Stimulated activated CD8-positive, alpha-beta memory T cell treated with anti-CD3 and anti-CD28 coated beads, Interleukin-12 subunit alpha, Interleukin-12 subunit beta, amount 100 ng/mL, for 24 hours (primary cell): ENCODE measurements around the gene ADAM10.

Experiments
- DNase-seq: peaks from one replicate; pipeline ENCODE4 v3.0.0-alpha.2; 2020; ENCODE audit errors: extremely low read depth

ADAM10 gene

DNA sequence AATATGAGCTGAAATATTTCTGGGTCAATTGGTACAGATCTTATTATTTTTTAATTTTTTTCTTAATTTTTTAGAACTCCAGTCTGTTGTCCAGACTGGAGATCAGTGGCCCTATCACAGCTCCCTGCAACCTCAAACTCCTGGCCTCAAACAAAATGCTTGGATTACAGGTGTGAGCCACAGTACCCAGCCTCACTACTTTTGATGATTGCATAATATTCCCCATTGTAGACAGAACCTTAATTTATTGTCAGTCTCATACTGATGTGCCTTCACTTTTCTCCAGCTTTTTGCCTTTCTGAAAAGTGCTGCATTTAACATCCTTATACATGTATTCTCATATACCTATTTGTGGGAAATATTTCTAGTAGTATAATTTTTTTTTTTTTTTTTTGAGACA is 172.8 kb downstream of the ADAM10 start:
- no peak for DNase-seq

DNA sequence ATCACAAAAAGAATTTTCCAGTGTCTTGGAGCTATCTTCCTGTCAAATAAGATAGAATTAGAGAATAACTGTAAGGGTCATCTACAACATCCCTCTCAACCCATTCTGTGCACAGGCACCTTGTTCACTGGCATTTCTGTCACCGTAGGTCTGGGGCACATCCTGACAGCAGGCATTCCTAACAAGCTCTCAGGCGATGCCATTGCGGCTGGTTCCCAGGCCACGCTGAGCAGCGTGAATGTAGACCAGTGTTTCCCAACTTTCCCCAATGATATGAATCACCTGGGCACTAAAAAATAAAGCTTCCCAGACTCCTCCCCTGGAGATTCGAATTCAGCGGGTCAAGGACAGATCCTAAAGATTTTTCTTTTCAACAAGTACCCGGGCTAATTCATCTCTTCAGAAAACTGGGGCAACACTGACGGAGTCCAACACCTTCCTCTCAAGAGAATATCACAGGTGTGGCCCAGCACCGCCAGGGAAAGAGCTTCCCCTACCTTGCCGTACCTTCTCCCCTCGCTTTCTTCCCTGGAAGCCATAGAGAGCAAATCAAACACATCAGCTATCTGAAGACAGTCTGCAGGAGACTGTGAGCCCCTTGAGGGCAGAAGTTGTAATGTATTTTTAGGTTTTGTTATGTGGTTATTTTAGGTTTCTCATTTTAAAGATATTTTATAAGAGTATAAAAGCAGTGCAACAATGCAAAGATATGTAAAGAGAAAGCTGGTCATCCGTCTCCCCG is 174.3 kb downstream of the ADAM10 start:
- no peak for DNase-seq

DNA sequence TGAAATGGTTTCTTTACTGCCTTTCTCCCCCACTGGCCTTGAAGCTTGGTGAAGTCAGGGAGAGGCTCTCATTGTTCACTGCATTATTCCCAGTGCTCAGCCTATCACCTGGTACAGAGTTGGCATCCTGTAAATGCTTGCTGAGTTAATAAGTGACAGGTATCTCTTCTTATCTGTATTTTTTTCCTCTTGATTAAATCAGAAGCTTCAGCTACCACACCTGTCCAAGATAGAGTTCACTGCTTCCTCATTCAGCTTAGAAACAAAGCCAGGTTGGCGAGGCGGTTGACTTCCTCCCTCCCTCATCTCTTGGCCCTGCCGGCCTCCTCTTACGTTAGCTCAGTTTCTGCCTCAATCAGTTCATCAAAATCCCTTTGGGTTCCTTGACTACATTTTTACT is 174.9 kb downstream of the ADAM10 start:
- no peak for DNase-seq

DNA sequence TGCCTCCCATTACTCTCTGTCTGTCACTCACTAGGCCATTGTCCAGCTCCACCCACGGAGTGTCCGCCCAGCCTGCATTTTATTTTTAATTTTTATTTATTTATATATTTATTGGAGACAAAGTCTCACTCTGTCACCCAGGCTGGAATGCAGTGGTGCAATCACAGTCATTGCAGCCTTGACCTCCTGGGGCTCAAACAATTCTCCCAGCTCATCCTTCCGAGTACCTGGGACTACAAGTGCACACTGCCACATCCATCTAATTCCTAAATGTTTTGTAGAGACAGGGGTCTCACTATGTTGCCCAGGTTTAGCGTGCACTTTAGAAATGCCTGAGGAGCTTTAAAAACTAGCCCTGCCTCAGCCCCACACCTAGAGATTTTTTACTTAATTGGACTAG is 176.2 kb downstream of the ADAM10 start:
- DNase-seq, result no peak

DNA sequence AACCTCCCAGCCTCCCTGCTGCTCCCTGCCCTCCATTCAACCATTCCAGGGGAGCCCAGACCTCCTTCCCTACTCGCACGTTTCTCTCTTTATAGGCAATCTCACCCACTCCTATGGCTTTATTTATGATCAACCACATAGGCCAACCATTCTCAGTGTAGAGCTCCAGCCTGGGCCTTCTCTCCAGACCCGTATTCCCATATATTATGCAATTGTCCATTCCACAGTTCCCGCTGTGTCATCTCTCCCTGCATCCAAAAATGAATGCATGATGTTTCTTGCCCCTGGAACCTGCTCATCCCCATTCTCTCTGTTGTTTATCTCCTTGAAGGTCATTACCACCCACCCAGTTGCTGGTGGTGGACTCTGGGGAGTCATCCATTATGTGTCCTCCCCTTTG is 177.0 kb downstream of the ADAM10 start:
- no peak for DNase-seq

DNA sequence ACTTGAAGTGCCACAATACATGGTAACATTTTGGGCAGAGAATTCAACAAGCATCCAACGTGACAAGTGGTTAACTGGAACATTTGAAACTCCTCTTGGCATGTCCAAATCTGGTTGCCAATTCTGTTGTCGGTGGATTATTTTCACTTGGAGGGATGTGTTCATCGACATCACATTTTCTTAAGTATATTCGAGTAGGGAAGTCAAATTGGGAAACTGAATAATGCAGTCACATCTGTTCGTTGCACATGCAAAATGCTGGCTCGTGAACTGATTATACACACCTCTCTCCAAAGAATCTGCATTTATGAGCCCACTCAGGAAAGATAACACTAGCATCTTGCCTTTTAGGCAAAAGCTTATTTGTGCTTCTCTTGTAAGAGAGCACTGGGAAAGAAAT is 178.0 kb downstream of the ADAM10 start:
- no peak for DNase-seq

DNA sequence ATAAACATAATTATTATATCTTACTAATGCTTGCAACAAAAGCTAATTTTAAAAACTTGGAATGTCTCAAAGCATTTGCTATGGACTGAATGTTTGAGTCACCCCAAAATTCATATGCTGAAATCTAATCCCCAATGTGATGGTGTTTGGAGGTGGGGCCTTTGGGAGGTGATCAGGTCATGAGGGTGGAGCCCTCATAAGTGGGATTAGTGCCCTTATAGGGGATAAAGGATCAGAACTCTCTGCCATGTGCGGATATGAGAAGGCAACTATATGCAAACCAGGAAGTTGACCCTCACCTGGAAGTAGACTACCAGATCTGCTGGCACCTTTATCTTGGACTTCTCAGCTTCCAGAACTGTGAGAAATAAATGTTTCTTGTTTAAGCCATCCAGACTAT is 180.1 kb downstream of the ADAM10 start:
- DNase-seq, result no peak

DNA sequence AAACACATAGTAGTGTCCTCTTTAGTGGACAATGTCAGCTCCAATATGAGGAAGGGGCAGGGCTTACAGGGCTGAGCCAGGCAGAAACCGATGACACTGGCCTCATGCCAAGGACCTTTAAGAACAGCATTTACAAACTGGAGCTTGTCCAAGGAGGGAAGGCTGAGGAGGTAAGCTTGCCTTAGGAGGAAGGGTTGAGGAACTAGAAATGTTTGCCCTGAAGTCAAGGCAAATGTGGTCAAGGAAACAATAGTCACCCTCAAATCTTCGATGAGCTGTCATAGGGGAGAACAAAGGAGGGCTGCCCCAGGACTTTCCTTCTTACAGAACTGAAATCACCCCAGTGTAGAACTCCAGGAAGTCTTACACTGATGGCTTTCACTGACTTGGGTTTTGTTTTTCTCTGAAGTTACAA is 181.3 kb downstream of the ADAM10 start:
- no peak for DNase-seq

DNA sequence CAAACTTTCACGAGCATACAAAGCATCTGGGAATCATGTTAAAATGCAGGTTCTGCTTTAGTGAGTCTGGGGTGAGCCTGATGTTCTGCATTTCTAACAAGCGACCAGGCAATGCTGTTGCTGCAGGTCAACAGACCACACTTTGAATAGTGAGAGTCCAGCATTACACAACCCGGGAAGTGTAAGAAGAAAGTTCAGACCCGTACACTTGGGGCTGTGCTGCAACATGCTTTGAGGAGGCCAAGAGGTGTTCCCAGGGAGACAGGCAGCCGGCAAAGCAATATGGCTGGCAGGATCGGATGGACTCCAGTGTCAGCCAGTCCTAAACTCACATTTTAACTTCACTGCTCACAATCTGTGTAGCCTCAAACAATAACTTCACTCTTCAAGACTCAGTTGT is 183.5 kb downstream of the ADAM10 start:
- no peak for DNase-seq

DNA sequence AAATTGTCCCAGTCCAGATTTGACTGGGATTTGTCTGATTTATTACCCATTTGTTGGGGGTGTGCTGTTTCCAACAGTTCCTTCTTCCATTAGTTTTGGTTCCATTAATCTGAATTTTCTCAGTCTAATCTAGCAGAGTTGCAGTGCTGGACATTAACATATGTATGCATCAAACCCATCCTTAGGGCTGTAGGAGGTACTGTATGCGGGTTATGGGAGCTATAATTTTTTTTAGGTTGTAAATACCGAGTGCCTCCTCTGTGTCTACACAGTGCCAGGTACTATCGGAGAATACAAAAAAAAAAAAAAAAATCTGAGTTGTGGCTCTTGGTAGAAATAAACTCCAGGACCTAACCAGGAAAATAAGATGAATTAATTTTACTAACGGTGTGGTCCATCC is 183.9 kb downstream of the ADAM10 start:
- no peak for DNase-seq

DNA sequence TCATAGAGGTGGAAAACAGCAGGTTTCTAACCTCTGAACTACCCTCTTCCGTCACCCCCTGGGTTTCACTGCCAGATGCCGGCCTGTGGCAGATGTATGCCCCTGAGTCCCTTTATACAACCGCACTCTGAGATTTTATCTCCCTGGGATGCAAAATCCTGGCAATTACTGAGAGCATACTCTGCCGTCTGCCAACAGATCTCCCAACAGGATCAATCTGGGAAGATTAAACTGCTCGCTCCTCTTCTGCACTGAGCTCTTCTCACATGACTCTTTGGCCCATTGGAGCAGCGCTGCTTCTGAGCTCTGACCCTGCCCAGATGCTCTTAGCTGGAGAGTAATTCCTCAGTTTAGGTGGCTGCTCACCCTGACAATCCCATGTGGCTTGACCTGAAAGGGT is 184.5 kb downstream of the ADAM10 start:
- no peak for DNase-seq

DNA sequence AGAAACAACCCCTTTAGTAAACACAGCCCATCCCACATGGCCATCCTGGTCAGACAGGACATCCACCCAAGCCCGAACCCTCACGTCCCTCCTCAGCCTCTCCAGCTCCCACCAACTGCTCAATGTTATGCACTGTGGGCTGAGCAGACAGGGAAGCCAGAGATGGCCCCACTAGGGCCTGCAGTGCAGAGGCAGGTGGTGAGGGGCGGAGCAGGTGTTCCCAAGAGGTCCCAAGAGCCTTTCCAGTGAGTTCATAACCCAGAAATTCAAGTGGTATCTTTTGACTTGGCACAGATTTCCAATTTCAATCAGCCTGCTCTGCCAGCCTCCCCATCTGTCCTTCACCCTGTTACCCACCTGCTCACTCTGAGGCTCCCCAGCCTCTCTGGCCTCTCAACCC is 187.4 kb downstream of the ADAM10 start:
- no peak for DNase-seq

DNA sequence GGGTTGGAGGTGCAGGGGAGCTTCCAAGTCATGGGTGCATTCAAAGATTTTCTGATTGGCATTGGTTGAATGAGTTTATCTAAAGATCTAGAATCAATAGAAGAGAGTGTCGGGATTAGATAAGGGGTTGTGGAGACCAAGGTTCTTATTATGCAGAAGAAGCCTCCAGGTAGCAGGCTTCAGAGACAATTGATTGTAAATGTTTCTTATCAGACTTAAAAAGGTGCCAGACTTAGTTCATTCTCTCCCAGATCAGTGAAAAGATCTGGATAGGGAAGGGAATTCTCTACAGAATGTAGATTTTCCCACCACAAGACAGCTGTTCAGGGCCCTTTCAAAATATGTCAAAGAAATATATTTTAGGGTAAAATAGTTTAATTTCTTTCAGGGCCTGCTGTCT is 188.2 kb downstream of the ADAM10 start:
- no peak for DNase-seq

DNA sequence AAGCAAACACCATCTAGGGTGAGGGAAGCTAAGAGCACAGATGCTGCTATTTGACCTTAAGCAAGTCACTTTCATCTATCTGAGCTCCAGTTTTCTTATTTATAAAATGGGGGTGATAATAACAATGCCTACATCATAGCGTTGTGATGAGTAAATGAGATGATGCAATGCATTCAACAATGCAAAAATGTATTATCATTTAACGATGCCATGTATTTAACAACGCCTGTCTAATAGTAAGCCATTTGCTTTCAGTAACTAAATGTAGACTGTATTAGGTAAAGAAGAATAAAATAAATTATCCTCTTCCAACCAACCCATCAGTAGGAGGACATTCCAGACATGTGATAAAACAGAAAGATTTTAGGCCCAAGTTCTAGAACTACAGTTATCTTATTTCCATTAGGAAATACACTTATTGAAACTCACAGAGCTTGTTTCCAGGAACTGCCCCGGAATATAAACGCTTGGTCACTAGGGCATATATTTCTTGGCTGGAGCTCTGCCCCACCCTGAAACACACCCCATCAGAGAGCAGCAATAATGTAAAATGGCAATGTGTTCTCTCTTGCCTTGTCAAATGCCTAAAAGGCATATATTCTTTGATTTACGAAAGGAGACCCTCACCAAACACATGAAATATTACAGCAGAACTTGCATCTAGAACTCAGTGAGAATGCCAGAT is 189.5 kb downstream of the ADAM10 start:
- DNase-seq, result no peak

DNA sequence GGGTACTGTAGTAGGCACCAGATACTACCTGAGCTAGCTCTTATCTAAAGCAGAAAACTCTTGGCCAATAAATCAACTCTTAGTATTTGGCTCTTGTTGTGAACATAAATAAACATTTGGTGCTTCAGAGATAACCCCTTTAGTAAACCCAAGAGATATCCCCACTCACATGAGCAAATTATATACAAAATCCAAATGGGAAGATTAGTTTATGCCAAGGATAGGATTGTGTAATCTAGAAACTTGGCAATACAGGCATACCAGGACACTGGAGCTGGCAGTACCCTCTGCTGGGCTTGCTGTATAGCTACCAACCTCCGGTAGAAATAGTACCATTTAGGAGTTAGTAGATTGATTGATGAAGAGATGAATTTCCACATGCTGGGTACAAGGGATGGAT is 190.7 kb downstream of the ADAM10 start:
- no peak for DNase-seq

DNA sequence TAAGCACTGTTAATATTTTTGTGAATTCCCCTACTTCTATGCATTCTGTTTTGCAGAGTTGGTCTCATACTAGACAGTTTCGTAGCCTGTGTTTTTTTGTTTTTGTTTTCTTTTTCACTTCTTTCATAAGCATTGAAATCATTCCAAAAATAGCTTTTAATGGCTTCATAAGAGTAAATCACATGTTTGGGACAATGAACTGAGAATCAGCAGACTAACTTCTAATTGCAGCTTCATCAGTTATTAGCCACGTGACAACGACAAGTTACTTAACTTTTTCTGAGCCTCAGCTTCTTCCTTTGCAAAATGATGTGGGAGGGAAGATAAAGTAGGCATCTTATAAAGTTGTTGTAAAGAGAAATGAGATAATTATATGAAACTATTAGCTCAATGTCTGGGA is 193.0 kb downstream of the ADAM10 start:
- DNase-seq, result no peak

DNA sequence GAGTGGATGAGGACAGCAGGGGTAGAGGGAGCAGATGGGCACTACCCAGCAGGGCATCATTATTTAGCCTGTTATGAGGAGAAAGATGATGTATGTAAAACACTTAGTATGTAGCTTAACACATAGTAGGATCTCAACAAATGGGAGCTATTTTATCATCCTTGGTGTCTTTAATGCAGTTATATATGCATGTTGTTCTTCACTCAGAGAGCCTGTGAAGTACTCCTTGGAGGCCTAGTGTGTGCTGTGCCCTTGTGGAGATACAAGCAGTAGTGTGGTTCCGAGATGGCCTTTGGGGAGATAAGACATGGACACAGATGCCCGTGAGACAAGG is 193.5 kb downstream of the ADAM10 start:
- DNase-seq, result no peak

DNA sequence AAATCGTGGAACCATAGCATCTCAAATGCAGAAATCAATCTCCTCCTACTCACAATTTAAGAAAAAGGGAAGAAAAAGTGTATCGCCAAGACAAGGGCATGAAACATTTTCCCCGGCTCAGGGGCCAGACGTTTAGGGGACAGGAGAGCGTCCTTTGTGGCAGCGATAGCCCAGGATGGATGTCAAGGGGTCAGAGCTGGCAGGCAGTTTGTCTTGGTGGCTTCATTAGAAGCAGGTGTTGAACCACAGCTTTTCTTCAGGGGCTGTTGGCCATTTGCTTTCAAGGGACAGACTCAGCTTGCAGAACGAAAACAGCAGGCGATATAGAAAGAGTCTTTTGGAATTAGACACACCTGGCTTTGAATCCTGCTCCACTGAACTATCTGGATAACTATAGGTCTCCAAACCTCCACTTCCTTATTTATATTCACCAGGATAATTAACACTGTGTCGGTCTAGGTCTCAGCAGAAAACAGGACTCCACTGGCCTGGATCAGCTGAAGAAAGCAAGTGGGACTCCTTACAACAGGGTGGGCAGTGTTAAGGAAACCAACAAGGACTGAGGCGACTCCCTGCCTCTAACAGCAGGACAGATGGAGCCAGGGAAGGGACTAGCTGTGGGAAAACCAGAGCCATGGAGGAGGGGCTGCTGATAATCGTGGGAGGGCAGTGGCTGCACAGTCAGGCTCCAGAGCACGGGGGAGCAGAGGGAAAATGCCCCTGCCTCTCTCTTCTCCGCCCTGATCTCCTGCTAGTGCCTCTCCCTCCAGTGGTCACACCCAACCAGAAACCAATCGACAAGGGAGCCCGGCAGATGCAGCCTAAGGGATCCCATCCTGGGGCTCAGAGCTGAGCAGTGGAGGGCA is 194.1 kb downstream of the ADAM10 start:
- no peak for DNase-seq

DNA sequence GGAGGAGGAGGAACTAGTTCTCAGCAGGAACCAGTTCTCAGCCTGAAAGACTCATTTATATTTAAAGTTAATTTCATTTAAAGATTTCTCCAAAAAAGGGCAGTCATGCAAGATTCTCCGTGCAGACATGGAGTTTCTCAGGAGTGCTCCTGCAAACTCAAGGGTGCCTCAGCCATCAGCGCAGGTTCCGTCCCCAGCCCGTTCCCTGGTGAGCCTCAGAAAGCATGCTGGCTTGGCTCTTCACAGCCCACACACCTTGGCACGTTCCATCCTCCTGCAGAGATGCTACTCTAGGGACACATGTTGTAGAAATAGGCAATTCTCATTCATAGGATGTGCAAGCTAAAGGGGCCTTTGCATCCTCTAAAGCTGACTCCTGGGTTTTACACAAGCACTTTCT is 194.7 kb downstream of the ADAM10 start:
- DNase-seq, result no peak

DNA sequence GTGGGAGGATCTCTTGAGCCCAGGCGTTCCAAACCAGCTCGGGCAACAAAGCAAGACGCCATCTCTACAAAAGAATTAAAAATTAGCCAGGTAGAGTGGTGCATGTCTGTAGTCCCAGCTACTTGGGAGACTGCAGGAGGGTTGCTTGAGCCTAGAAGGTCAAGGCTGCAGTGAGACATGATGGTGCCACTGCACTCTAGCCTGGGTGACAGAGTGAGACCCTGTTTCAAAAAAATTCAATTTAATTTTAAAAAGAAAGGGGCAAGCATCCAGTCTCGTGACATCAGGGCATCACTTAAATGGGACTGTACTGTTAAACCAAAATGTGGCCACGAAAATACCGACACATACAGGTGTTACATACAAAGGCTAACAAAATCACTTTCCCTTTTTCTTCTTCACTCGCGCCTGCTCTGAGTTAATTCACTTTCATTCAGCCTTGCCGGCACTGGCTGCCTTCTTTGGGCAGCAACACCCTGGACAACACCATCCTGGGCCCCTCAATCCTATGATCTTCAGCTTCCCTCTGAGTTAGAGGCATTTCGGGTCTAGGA is 196.1 kb downstream of the ADAM10 start:
- no peak for DNase-seq

DNA sequence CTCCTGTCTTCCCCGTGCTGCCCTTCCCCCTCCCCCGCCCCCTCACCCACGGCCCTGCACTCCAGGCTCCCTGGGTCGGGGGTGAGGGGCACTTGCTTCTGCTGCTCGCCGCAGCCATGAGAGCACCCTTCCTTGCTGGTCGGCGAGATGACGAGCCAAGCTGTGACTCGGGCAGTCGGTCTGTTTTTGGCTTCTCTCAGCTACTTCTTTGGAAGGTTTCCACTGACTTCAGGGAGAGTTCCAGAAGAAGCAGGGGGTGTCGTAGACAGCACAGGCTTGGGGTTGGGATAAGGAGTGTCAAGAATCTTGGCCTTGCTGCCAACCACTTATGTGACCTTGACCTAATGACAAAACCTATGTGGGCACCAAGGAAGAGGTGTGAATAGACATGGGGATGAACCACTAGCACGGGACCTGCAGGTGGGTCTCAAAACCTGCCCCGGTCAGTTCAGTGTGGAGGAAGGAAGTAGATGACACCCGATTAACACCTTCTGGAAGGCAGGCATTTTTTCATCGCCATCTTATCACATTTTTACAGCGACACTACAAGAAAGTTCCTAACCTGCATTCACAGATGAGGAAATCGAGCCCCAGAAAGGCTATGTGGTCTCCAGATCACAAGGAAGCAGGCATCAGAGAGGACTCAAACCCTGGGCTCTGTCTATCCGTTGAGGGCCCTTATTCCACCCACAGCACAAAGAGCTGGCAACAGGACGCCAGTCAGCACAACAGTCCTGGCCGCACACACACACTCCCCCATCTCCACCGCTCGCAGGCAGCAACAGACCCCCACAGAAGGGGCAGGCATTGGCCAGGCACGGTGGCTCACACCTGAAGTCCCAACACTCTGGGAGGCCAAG is 196.8 kb downstream of the ADAM10 start:
- DNase-seq, result no peak
